Activated gamma-delta T cell treated with Interleukin-2 at 50 U/mL for 16 hours (primary cell): ENCODE measurements around the gene FGG.
"Not testable (repeated sequence)": the region's sequence is repeated elsewhere in the genome, so short reads cannot be mapped to it uniquely, and the experiment has no call there.

Experiments
- DNase-seq: peaks from one replicate; pipeline ENCODE4 v3.0.0-alpha.2; 2020

Gene FGG

GRCh38 chr4:154610582-154610981, 1.9 kb downstream of the FGG start:
- DNase-seq = no peak

GRCh38 chr4:154609532-154609931, 2.9 kb downstream of the FGG start:
- no peak for DNase-seq

- DNase-seq = no peak
Measured at GRCh38 chr4:154608361-154609252, 3.8 kb downstream of the FGG start.

DNA sequence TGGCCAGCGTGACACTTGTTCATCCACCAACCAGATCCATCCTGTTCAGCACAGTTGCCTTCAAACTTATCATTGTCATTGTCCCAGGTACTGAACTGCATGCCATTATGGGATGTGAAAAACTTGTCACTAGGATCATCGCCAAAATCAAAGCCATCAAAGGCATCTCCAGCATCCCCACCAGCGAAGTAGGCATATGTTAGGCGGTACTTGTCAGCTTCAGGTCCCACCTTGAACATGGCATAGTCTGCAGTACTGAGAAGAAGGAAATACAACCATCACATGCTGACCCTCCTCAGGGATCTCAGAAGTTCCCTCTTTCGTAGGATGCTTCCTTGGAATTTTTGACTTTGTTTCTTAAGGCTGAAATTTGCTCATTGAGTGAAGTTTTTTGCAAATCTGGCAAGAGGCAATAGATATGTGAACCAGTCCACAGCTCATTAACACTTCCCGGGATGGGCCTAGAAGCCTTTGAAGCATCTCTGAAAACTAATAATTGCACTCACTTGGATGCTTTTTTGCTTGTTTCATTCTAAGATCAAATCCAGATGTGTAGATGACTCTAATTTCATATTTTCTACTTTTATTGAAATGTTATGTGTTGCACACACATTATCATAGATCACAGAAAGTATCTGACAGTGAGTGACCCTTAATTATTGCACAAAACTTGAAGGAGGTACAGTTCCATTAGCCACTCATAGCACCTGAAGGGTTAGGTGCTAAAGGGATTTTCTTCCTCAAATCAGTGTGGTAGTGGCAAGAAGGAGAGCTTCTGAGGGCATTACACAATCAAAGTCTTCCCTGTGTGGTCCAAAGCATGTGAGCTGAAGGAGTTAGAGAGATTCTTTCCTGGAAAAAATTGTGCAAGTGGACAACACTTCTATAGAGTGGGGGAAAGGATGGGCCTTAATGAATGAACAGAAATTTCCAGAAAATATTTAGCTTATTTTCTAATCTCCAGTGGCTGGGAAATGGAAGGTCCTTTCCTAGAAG, 5.4 kb downstream of the FGG start:
- no peak for DNase-seq

DNA sequence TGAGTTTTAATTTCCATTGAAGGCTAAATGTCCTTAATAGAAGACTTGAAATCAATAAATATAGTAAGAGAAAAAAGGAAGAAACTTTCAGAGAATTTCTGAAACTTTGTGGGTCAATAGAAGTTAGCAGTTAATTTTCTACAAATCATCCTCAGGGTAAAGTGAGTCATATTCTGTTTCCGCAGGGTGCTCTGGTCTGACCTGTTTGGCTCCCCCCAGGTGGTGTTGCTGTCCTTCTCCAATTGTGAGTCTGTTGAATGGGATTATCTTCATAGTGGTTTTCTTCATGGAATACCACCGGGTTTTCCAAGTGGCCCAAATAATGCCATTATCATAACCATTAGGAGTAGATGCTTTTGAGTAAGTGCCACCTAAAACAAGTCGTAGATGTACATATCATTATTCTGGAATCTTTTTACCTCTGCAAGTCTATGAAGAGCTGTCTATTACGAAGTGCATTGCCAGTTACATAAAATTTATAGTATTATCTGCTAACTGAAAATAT, 7.7 kb downstream of the FGG start:
- DNase-seq = no peak

DNA sequence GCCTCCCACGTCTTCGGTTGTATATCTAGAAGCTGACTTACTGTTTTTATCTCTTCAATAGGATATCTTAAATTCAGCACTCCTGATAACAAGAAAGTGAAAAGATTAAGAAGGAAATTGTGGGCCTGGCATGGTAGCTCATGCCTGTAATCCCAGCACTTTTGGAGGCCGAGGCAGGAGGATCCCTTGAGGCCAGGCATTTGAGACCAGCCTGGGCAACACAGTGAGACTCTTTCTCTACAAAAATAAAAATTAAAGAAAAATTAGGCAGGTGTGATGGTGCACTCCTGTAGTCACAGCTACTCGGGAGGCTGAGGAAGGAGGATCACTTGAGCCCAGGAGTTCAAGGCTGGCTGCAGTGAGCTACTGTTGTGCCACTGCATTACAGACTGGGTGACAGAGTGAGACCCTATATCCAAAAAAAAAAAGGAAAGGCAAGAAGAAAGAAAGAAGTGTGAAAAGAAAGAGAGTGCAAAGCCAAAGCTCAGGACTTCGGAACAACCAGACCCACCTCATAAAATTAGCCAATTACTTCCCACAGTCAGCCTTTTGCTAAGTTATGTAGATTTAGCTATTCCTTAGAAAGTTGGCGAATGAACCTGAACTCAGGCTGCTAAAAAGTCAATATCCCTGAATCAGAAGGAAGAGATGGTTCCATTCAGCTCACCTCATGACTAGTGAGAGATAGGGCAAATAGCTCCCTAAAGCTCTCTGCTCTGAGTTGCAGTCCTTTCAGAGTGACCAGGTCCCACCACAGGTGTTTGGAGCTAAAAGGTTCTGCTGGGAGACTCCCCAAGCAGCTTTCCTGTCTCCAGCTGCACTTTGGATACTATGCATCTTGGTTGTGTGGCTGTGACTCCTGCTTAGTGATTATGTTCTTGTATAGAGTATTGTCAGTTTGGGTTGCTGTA, 9.2 kb downstream of the FGG start:
- DNase-seq = no peak

DNA sequence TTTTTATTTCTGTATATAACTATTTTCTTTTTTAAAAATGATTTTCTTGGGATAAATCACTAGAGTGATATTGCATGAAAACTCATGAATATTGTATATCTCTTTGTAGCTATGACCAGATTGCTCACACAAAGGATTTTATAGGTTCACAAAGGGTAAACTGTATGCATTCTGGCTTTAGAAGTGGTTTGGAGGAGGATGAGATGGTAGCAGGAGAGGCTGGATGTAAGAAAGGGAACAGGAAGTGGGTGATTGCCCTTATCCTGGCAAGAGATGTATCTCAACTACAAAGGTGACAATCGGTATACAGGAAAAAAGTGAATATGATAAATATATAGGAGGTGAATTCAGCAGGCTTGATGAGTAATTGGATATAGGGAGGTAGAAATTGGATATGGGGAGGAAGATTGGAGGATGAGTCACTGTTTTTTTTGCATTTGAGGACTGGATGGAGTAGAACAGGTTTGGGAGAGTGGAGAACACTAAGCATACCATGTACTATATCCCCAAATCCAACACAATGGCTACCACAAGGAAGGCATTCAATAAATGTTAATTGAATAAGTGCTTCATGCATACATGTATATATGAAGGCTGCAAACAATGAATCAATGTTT, 9.9 kb downstream of the FGG start:
- no peak for DNase-seq

DNA sequence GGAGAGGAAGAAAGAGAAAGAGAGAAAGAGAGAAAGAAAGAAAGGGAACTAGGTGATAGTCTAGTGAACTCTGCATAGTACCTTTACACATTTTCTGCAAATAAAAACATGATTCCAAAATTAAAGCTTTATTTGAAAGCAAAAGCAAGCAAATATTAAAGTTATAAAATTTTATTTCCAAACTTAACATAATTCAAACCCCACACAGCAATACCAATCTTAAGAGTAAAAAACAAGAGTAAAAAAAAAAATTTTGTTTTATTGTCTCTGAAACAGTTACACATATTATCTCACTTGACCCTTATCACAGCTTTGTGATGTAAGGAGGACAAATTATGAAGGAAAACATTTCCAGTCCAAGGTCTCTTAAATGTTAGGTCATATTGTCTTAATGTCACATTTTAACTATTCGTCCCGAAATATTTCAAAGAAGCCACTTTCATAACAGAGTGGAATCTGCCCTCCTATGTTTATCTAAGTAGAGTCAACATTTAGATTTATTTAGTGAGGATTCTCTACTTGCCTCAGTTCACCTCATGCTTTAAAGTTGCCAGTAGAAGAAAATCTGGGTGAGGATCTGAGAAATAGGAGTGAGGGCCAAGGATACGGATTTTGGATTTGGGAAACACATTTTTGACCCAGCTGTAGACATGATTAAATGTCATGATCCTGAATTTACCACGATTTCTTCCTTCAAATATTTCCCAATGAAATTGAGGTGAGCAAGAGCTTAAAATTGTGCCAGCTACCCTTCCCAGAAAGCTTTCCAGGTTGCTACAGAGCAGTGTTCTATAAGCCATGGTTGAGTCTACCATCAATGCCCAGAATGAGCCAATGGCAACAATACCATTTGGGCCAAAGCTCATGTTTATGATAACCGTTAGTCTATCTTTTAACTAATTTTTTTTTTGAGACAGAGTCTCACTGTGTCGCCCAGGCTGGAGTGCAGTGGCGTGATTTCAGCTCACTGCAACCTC, 14.4 kb downstream of the FGG start:
- DNase-seq = no peak

GRCh38 chr4:154597281-154597680, 15.2 kb downstream of the FGG start:
- not testable (repeated sequence) for DNase-seq

DNA sequence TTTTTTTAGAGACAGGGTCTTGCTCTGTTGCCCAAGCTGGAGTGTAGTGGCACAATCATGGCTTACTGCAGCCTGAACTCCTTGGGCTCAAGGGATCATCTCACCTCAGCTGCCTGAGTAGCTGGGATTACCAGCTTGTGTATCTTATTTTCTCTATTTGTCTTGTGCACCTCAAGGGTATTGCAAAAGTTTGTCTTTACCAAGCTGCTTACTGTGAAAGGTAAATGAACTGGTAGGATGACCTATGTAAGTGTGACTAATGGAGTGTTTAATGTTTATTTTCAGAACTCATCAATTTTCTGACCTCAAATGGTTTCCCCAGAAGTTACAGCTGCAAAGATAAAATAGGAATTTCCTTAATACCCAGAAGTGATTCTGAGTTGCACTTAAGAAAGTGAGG, 16.6 kb downstream of the FGG start:
- no peak for DNase-seq

- not testable (repeated sequence) for DNase-seq
Measured at GRCh38 chr4:154594343-154594742, 18.1 kb downstream of the FGG start.

DNA sequence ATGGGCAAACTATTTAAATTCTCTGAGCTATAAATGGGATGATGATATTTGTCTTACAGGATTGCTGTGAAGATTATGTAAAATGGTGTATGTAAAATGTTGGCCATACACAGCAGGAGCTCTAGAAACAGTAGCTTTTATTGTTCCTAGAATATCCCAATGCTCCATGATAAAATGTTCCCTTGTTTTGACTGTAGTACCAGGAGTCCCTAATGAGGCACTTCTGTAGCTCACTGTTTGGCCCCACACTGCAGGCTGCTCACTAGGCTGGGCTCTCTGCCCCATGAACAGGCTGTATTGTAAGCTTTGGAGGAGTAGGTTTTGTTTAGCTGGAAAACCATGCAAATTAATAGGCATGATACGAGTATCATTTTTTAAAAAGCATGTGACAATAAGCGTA, 18.6 kb downstream of the FGG start:
- DNase-seq = no peak

GRCh38 chr4:154591890-154592289, 20.6 kb downstream of the FGG start:
- DNase-seq = no peak

GRCh38 chr4:154590329-154591006, 22.0 kb downstream of the FGG start, which contains the start of gene FGA:
Gene FGA, minus strand, starts transcription at chr4:154590742. Its CDS starts 55 bp downstream, at chr4:154590687.
- DNase-seq = no peak

- DNase-seq = no peak
Measured at GRCh38 chr4:154589296-154590197, 22.9 kb downstream of the FGG start.

DNA sequence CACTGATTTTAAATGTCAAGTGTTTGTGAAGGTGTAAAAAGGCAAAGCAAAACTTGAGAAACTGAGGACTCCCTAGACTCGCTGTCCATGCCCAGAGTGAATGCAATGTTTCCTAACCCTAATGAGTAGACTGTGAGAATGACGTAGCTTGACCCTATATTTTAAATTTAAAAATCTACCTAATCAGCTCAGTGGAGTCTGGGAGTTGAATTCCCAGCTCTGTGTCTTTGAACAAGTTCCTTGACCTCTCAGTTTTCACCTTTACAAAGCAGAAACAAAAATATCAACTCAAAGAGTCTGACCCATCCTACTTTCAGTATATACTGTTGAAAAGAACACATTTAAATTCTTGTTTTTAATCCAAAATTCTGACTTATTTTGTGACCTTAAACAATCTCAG, 24.3 kb downstream of the FGG start:
- DNase-seq = no peak

DNA sequence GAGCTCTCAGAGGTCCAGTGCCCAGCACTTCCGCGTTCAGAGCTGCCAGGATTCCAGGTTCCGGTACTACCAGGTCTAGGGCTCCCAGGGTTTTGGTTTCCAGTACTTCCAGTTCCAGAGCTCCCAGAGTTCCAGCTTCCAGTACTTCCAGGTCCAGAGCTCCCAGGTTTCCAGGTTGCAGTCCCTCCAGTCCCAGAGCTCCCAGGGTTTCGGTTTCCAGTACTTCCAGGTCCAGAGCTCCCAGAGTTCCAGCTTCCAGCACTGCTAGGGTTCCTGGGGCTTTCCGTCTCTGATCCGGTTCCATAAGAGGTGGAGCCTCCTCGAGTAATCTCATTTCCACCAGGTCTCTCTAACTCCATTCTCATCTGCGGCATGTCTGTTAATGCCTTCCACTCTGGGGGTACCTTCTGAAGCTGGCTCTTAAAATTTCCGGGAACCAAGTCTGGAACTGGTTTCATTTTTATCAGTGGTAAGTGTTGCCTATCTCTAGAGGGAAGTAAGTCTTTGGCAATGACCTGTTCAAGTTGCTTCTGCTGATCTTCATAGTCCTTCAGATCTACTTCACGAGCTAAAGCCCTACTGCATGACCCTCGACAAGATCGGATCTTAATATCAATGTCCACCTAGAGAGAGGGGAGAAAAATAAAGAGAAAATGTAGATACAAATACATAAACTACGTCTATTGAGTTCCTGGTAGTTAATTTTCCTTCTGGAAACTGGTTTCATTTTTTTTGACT, 26.0 kb downstream of the FGG start:
- DNase-seq = no peak
